HG02870 (cell line): ENCODE data around the gene ENG.

Source experiments
- ATAC-seq: cut with Tn5 transposase; IDR thresholded peaks from one replicate; pipeline ENCODE4 v1.9.1; 2021; ENCODE audit warnings: mild to moderate bottlenecking, moderate library complexity; ENCODE audit not compliant: unreplicated experiment

ENG gene

DNA sequence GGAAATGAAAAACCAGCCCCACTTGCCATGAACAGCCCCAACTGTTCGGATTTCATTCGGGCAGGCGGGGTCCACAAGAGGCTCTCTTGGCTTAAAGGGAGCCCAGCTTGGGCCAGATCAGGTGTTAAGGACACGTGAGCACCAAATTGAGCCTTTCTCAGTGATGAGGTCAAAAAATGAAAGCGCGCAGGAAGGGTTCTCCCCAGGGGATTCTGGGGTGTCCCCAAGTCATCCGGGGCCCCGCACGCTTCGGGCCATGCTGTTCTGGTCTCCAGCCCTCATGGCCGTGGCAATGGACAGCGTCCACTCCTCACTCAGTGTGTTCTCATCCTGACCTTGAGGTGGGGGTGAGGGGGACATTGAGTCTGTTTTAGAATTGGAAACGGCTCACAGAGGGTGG lies 12.1 kb upstream of the ENG start:
- ATAC-seq = no peak

DNA sequence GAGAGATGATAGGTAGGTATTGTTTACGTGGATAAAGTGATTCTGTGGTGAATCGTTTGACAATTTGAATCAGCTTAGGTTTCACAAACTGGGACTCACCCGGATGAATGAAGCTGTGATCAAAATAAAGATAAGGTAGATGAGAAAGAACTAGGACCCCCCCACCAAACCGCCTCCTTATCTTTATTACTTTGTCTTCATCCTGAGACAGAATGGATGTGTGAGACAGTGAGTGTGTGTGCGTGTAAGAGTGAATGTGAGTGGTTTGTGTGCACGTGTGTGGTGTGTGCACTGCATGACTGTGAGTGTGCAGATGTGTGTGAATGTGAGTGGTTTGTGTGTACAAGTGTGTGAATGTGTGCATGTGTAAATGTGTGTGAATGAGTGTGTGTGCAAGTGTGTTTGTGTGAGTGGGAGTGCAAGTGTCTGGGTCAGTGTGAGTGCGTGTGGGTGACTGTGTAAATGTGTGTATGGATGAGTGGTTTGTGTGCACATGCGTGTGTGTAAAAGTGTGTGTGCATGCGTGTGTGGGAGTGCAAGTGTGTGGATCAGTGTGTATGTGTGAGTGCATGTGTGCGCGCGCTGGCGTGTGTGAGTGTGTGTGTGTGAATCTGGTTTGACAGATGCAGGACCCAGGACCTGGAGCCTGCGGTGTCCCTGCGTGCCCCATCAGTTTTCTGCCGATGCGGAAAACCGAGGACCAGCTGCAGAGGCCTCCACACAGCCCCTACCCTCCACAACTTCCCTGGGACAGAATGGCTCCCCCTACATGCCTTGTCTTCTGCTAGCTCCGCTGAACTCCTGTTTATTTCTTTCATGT lies 11.4 kb upstream of the ENG start:
- ATAC-seq = no peak

DNA sequence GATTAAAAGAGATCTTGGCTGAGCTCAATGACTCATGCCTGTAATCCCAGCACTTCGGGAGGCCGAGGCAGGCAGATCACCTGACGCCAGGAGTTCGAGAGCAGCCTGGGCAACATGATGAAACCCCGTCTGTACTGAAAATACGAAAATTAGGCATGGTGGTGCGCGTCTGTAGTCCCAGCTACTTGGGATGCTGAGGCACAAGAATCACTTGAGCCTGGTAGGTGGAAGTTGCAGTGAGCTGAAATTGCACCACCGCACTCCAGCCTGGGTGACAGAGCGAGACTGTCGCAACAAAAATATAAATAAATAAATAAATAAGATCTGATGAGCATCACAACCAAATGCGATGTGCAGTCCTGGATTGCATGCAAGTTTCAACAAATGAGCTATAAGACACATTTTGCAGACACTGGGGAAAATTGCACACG lies 8.7 kb upstream of the ENG start:
- no peak for ATAC-seq

DNA sequence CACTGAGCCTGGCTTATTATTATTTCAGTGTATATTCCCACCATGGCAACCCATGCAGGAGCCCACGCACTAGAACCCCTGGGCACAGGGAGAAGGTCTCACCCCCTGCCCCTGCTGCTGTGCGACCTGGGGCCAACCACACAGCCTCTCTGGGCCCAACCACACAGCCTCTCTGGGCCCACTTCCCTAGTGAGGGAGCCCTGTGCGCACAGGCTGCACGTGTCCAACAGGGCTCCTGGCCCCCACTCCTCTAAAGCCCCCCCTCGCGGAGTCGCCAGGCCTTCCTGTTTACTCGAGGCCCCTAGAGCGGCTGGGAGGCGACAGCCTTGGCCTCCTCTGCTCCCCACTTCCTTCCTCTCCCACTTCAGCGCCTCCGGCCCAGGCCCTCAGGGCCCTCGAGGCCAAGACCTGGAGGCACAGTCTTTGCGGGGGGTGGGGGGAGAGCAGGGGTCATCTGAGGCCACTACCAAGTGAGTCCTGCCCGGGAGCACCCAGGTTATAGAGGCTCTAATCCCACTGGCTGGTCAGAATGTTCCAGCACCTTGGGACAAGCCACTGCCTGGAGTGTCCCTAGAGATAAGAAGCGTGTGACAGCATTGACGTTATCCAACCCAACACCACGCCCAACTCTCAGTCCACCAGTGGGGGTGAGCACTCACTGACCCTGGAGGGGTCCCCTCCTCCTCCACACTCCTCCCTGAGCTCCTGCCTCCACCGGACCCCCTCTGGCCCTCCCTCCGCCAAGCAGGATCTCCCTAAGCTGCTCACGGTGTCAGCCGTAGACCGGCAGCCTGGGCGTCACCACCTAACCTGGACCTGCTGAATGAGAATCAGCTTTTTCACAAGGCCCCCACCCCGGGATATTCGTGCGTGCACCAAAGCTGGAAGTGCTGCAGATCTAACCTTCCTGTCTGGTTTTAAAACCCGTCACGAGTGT lies 7.9 kb upstream of the ENG start:
- ATAC-seq = no peak

DNA sequence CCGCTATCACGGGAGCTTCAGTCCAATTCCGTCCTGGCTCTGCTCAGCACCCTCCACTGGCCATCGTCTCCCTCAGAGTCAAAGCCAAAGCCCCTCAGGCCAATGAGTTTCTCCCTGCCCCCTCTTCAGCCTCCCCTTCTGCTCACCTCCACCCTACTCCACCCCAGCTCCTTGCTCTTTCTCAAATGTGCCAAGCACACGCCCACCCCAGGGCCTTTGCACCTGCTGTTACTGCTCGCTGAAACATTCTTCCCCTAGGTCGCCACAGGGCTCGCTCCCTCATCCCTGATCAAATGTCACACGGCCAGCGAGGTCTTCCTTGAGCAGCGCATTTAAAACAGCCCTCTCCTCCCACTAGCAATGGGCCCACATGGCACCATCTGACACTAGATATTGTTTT lies 6.3 kb upstream of the ENG start:
- ATAC-seq = no peak

DNA sequence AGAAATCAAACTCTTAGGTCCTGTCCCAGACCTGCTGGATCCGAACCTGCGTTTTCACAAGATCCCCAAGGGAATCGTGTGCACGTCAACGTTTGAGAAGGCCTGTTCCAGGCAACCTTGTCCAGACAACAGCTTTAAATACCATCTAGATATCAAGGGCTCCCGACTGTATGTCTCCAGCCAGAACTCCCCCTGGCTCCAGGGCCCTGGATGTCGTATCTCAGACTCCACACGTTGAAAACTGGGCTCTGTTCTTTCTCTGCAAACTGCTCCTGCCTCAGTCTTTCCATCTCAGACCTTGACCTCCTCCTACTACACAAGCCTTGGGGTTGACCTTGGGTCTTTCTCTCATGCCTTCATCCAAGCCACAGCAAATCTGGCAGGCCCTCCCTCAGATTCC lies 5.8 kb upstream of the ENG start:
- no peak for ATAC-seq

DNA sequence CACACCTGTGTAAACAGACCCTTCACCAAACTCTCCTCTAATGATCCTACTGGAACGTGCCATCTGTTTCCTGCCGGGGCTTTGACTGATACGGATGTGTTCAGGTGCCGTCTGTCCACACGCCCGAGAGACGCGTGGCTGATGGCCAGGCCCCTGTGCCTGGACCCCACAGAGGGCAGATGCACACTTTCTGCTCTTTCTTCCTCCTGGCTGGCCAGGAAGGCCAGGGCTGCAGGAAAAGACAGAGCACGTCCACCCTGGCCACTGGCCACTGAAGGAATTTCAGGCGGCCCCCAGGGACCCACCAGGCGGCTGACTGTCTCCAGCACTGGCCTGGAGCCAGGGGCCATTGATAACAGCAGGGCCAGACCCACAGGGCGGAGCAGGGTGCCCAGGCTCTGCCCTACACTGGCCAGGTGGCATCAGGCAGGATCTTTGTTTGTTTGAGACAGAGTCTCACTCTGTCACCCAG lies 3.6 kb upstream of the ENG start:
- ATAC-seq = no peak

DNA sequence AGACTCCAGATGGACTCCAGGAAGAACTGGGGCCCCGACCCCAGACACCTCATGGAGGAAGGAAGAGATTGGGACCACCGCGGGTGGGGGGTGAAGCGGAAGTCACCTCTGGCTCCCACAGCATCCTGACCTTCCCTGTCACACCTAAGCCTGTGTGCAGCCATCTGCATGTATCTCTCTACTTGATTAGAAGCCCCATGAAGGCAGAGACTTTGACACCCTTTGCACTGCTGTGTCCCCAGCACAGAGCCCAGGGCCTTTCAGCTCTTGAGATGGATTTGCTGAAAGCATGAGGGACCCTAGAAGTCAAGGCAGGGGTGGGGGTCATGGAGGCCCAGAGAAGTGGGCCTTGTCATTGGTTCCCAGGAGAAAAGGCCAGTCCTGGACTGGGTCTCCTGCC lies 2.8 kb upstream of the ENG start:
- ATAC-seq = no peak

DNA sequence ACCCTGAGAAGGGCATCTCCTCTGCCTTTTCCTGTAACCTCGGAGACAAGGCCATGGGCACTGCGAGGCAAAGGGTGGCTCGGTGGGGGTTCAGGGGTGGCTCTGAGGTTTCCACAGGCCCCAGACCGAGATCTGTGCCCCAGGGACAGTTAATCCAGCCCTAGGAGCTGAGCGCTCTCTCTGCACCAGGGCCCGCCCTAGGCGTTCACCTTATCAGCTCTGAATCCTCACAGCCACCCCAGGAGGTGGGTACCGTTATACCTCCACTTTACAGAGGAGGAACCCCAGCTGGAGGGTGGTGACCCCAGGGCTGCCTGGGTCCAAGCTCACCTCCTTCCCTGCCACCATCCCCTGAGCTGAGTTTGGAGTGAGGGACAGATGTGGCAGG lies 2.3 kb upstream of the ENG start:
- no peak for ATAC-seq

DNA sequence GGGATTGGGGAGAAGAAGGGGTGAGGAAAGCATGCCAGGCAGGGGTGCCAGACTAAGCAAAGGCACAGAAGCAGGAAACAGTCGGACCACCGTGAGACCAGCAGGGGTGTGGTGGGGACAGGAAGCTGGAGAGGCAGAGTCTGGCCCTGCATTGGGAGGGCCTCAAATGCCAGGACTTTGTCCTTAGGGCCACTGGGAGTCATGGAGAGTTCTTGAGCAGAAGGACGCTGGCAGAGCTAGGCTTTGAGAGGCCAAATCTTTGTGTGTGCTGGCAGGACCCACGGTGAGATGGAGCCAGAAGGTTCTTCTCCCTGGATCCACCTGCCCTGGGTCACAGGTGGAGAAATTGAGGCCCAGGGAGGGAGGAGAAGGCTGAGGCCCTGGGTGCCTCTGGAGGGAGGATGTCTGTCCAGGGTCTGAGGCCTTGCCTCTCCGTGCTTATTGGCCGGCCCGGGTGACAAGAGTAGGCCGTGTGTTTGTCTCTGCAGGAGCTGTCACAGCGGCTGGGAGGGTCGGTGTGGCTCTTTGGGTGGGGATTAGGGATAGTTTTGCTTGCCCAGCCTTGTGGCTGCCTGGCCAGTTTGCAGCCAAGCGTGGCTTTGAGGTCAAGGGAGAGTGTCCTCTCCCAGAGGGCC lies 1.8 kb upstream of the ENG start:
- ATAC-seq = no peak

DNA sequence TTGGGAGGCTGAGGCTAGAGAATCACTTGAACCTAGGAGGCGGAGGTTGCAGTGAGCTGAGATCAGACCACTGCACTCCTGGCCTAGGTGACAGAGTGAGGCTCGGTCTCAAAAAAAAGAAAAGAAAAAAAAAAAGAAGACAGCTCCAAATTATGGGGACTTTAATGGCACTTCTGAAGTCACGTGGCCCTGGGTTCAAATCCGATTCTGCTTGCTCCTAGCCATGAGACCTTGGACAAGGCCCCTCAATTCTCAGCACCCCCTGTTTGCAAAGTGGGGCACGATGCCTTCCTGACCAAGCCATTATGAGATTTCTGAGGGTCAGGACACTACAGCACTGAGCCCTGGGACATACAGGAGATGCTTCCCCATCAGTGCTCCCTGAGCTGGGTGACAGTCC lies 1.1 kb upstream of the ENG start:
- ATAC-seq = no peak

DNA sequence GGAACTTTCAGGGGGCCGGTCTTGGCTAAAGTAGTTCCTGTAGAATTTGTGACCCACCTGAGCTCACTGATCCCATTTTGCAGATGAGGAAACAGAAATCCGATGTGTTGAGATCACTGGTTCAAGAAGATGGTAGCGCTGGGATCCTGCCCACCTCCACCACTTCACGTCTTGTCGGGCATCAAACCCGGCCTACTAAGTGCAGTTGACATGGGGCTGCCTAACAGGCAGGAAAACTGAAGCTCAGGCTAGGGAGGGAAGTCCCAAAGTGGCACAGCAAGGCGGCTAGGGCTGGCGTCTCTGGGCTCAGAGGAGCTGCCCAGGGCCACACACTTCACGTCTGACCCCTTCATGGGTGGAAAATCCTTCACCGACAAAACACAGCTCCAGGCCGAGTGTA lies 502 bp upstream of the ENG start:
- ATAC-seq = no peak

DNA sequence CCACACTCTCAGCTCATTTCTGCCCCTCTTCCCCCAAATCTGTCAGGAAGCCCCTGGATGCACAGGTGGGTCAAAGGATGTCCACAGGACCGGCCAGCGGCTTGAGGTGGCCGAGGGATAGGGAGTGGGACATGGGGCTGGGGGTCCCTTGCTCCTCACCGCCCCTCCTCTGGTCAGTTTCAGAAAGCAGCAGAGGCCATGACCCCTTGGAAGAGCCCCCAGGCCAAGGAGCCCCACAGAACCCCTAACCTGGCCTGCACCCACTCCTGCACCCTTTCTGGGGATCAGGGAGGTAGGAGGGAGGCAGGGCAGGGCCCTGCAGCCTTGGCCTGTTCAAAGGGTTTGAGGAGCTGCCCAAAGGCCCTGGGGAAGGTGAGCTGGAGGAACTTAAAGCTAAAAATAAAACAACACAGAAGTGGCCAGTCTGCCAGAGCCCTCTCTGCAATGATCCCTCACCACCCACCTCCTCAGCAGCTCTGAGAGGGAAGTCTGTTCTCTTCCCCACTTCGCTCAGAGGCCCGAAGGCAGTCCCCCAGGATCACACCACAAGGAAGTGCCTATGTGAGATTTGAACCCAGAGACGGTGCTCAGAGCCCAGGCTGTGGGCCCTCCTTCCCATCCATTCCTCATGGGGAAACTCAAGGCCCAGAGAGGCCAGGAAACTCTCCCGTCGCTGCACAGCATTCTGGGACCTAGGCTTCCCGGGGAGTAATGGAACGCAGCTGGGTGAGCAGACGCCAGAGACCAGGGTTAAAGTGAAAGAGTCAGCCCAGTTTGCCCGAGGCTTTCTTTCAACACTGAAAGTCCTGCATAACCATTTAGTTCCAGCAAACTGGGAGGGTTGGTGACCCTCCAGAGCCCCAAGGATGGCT lies 910 bp downstream of the ENG start:
- ATAC-seq = no peak

DNA sequence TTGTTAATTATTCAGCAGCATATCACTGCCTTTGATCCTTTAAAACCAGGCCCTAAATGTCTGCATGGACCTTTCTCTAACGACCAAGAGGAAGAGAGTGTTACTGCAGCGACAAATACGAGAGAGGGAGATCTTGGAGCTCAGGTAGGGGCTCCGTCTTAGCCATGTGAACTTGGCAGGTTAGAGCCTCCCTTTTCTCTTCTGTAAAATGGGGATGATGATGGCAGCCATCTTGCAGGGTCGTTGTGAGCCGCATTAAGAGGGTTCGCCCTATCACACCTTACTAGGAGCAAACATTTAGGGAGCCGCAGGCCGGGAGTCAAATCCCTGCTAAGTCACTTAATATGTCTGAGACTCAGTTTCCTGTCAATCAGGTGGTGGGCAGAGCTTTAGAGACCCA lies 1.6 kb downstream of the ENG start:
- ATAC-seq = no peak

DNA sequence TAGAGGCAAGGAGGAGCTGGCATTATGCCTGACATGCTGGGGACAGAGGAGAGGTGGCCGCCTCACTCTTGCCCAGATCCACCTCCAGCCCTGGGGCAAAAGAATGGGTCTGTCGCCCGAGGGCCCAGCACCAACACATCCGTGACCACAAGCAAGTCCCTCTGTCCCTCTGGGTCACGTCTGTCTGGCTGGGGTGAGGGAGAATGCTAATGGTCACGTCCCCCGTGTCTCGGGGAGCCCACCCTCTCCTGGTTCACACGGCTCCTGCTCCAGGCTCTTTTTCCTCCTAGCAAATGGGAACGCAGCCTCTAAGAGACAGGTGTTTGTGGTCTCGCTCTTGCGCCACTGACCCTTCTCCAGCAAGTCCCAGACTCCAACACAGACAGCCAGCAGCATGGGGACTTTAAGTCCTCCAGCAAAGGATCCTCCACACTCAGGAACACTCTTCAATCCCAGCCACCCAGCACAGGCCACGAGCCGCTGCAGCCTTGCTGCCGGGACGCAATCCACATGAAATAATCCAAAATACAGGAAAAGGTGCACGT lies 4.1 kb downstream of the ENG start:
- ATAC-seq = no peak

DNA sequence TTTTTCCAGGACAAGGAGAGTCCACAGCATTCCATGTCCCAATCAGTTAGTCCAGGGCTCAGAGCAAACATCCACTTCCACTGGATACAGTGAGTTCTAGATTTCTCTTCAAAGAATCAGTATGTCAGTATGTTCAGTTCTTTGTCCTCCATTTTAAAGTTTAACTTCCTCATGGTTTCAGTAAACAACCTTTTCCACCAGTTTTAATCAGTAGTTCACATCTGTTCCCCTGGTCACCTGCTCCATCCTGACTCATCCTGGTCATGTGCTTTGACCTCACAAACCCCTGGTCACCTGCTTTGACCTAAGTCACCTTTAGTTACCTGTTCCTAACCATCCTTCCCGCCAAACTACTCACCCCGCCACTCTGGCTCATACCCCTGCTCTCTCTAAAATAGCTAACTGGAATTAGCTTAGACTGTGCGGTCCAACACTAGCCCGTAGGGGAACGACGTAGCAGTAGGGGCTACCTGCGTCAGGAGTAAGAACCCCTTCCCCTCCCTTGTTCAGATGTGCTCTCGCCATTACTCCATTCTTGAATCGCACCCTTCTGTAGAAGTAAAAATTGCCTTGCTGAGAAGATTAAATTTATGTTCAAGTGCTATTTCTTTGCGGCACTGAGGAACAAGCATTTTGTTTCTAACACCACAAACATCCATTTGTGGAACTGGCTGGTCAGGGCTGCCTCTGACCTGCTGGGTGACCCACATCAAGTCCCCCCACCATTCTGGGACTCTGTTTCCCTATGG lies 5.5 kb downstream of the ENG start:
- no peak for ATAC-seq

DNA sequence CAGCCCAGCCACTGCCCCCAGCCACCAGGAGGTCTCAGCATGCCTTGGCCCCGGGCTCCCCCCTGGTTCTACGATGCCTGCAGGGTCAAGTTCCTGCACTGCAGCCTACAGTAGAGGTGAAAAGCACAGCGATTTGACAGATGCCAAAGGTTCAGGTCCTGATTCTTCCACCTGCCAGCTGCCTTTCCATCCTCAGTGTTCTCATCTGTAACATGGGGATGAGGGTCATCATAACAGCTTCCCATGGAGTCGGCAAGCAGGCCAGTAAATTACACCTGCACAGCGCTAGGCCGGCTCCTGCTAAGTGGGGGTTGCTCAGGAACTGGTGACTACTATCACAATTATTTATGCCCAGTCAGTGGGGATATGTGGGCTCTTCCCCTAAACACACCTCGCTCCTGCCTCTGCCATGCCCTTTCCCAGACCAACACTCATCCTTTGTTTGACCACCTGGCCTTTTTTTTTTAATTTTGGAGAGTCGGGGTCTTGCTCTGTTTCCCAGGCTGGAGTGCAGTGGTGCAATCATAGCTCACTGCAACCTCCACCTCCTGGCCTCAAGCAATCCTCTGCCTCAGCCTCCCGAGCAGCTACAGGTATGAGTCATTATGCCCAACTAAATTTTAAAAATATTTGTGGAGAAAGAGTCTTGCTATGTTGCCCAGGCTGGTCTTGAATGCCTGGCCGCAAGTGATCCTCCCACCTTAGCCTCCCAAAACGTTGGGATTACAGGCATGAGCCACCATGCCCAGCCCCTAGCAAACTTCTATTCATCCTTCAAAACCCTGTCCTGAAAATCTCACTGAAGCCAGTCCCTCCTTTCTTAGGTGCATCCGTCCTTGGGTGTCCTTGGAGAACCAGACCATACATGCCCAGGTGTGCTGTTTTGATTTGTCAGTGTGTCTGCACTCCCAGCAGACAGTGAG lies 6.4 kb downstream of the ENG start:
- ATAC-seq = no peak

DNA sequence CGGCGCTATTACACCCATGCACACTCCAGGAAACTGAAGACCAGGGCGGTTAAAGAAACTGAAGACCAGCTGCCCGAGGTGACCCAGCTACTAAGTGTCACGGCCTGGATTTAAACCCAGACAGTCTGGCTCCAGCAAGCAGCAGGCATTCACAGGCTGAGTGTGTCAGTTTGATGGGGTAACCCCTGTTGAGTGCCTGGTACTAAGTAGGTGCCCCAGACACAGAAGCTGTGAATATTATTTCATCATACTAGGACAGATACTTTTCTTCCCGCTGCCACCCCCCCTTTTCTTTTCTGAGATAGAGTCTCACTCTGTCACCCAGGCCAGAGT lies 7.3 kb downstream of the ENG start:
- ATAC-seq = no peak
